B cell (primary cell): ENCODE measurements around the gene OR10G8. TPM values are rescaled to one million over a fixed set of nuclear protein-coding genes. Genes with fewer than 3 reads are reported as not detected.

Experiments used
- ATAC-seq: fragments of 200-7000 bp; cut with Tn5 transposase; one replicate; pipeline ENCODE4 v1.10.0; 2021; ENCODE audit warnings: low read depth, mild to moderate bottlenecking, moderate number of reproducible peaks, moderate library complexity
- CTCF ChIA-PET: fragments of 350-600 bp; sonication (Branson Sonifier 250); formaldehyde crosslinking; loops from one replicate; lab custom pipeline; 2021; ENCODE audit warnings: antibody characterized with exemption, inconsistent platforms; lab: Charles Lee
- POLR2A ChIA-PET: fragments of 350-600 bp; sonication (Branson Sonifier 250); formaldehyde crosslinking; loops from one replicate; lab custom pipeline; 2021; ENCODE audit warnings: antibody characterized with exemption; lab: Charles Lee
- DNase-seq: peaks from one replicate; pipeline ENCODE4 v3.0.0; 2013
- H2AFZ ChIP-seq: 2 replicates; pipeline ENCODE4 v1.6.1; 2012; ENCODE audit warnings: mild to moderate bottlenecking, low read depth, low read length; ENCODE audit not compliant: insufficient read depth, poor library complexity, severe bottlenecking
- H3K27ac ChIP-seq, 2 donors: 1 replicate in 1 of 2; 2 replicates in 1 of 2; pipeline ENCODE4 v1.5.1; 2012 to 2013; ENCODE audit warnings: low read length in 2 of 2, mild to moderate bottlenecking in 2 of 2, moderate library complexity in 1 of 2
- H3K27me3 ChIP-seq, 4 experiments: fragments of 200-600 bp in 1 of 4; sonication (generic) in 1 of 4; replicated peaks in 1 of 4; 1 replicate in 2 of 4; 2 replicates in 2 of 4; pipeline versions ENCODE4 v1.6.1 to v1.7.0; 2013 to 2016; ENCODE audit warnings: low read length in 3 of 4, mild to moderate bottlenecking in 2 of 4, mixed read lengths in 1 of 4, moderate library complexity in 1 of 4; ENCODE audit not compliant: insufficient read depth in 4 of 4, control insufficient read depth in 3 of 4; ENCODE audit errors: control extremely low read depth in 1 of 4
- H3K36me3 ChIP-seq, 2 experiments: replicated peaks in 1 of 2; 1 replicate in 1 of 2; 2 replicates in 1 of 2; pipeline versions ENCODE4 v1.6.1 to v1.7.1; 2013; ENCODE audit warnings: low read length in 1 of 2; ENCODE audit not compliant: insufficient read depth in 2 of 2, control insufficient read depth in 1 of 2; ENCODE audit errors: control extremely low read depth in 1 of 2, extremely low read depth in 1 of 2
- H3K4me1 ChIP-seq, 2 donors: fragments of 200-600 bp in 1 of 2; sonication (generic) in 1 of 2; 1 replicate in 1 of 2; 2 replicates in 1 of 2; pipeline versions ENCODE4 v1.5.1 to v1.6.1; 2013 to 2017; ENCODE audit warnings: low read length in 2 of 2; ENCODE audit not compliant: control insufficient read depth in 2 of 2, insufficient read depth in 2 of 2
- H3K4me2 ChIP-seq: replicated peaks from 2 replicates; pipeline ENCODE3; 2012; ENCODE audit warnings: mild to moderate bottlenecking, low read depth, low read length; ENCODE audit not compliant: poor library complexity, severe bottlenecking
- H3K4me3 ChIP-seq, 5 experiments: fragments of 200-600 bp in 1 of 5; sonication (generic) in 1 of 5; 1 replicate in 3 of 5; 2 replicates in 2 of 5; pipeline versions ENCODE4 v1.5.1 to v1.7.0; 2011 to 2016; ENCODE audit warnings: low read length in 4 of 5, mild to moderate bottlenecking in 4 of 5, low read depth in 2 of 5, control low read depth in 1 of 5, moderate library complexity in 1 of 5; ENCODE audit not compliant: insufficient read depth in 1 of 5; ENCODE audit errors: control extremely low read depth in 1 of 5, extremely low read depth in 1 of 5
- H3K79me2 ChIP-seq: fragments of 200-600 bp; sonication (generic); one replicate; pipeline ENCODE4 v1.6.0; 2016; ENCODE audit warnings: low read length; ENCODE audit not compliant: control insufficient read depth, insufficient read depth
- H3K9ac ChIP-seq: fragments of 200-600 bp; sonication (generic); 2 replicates; pipeline ENCODE4 v1.6.1; 2017; ENCODE audit warnings: mild to moderate bottlenecking, low read length, moderate library complexity
- H3K9me3 ChIP-seq, 3 donors: one replicate each; pipeline versions ENCODE4 v1.6.1 to v1.7.1; 2013; ENCODE audit warnings: low read length in 2 of 3; ENCODE audit not compliant: control insufficient read depth in 2 of 3, insufficient read depth in 1 of 3; ENCODE audit errors: control extremely low read depth in 1 of 3
- H4K20me1 ChIP-seq: 2 replicates; pipeline ENCODE4 v1.6.0; 2012; ENCODE audit warnings: mild to moderate bottlenecking, low read length; ENCODE audit not compliant: insufficient read depth, control insufficient read depth, poor library complexity, severe bottlenecking
- H3K27ac Mint-ChIP-seq: one replicate; pipeline ENCODE4 v1.8.0; 2021; ENCODE audit warnings: mixed read lengths
- H3K27me3 Mint-ChIP-seq: one replicate; pipeline ENCODE4 v1.8.0; 2021; ENCODE audit warnings: mixed read lengths
- H3K4me1 Mint-ChIP-seq: one replicate; pipeline ENCODE4 v1.8.0; 2021; ENCODE audit warnings: mixed read lengths
- H3K4me3 Mint-ChIP-seq: one replicate; pipeline ENCODE4 v1.8.0; 2021; ENCODE audit warnings: mixed read lengths
- H3K9me3 Mint-ChIP-seq: one replicate; pipeline ENCODE4 v1.8.0; 2022; ENCODE audit warnings: mixed read lengths; ENCODE audit not compliant: insufficient read depth
- CTCF ChIP-seq: fragments of 200-600 bp; IDR thresholded peaks from one replicate; pipeline ENCODE4 v1.8.0; 2022; ENCODE audit warnings: antibody characterized with exemption, mild to moderate bottlenecking
- EZH2 ChIP-seq: IDR thresholded peaks from 2 replicates; pipeline ENCODE4 v1.6.1; 2012; ENCODE audit warnings: borderline replicate concordance, low read depth, mild to moderate bottlenecking, moderate library complexity, low read length; ENCODE audit not compliant: insufficient read depth, poor library complexity, severe bottlenecking
- WGBS: methylation state at CpG from one replicate; pipeline ENCODE4 v1.1.5; 2013; ENCODE audit warnings: missing lambda C conversion rate; ENCODE audit not compliant: insufficient coverage; 5-methylcytosine and 5-hydroxymethylcytosine counted together
- intact Hi-C: fragments of 100-400 bp; cut with micrococcal nuclease; formaldehyde crosslinking; loops from one replicate; pipeline ENCODE4 v1.10.0; 2022
- polyA plus RNA-seq: library from polyadenylated mRNA; depleted of rRNA; stranded (reverse); fragments of >200 nt; gene quantifications from 2 replicates; pipeline ENCODE4 v1.2.3, GENCODE V29; 2012
- total RNA-seq, 2 donors: library from RNA; stranded (reverse); fragments of 120-200 nt in 1 of 2; gene quantifications; 1 replicate in 1 of 2; 2 replicates in 1 of 2; pipeline versions ENCODE4 v1.2.3 to v1.2.4, GENCODE V29; 2013 to 2022

Gene OR10G8
- total and polyA plus RNA-seq, 2 donors (not counting 1 experiment from before 2014, with no cell fraction given): not detected

- Mint-ChIP-seq H3K27me3 (peaks cover 44% of the 10 kb centered on the region), H3K9me3 (no peaks in the 10 kb centered on the region), H3K4me3 (no peak overlapping the region), H3K27ac (no peak overlapping the region), H3K4me1 (peaks cover 24% of the 10 kb centered on the region)
- intact Hi-C loops: loop anchor here (1.0 to 5.0 kb wide), 2 partner anchors 126 to 259 kb away; no protein-coding TSS in a partner anchor
- TF ChIP-seq EZH2 (no peak), CTCF (peak; percentile 58)
- H3K79me2 ChIP-seq: no peaks in the 10 kb centered on the region
- DNase-seq: no peak
- POLR2A ChIA-PET: no interaction called here
- CTCF ChIA-PET: interaction anchor here (0.7 to 4.7 kb wide), 21 partner anchors 8 to 573 kb away, joined by 3 to 95 read pairs (median 4); partner anchors contain the start of genes TBRG1 and VWA5A
- peaks cover 0 to 14% (median 12%) of the 10 kb centered on the region in 4 experiments for H3K27me3 ChIP-seq
- 90% methylated on average over 3 of the region's 4 CpGs for WGBS
- no peak overlapping the region for H3K27ac ChIP-seq
- H3K4me1 ChIP-seq: peaks cover 31 to 38% of the 10 kb centered on the region in 2 donors
- H2AFZ ChIP-seq: no peak overlapping the region
- ATAC-seq: no peak
- no peaks in the 10 kb centered on the region for H3K36me3 ChIP-seq
- H3K9me3 ChIP-seq: peaks cover 0 to 13% (median 0%) of the 10 kb centered on the region in 3 donors
- no peaks in the 10 kb centered on the region for H4K20me1 ChIP-seq
- H3K4me2 ChIP-seq: peak overlapping the region; percentile 44
- H3K4me3 ChIP-seq: no peak overlapping the region
- H3K9ac ChIP-seq: no peak overlapping the region
Measured at GRCh38 chr11:124071623-124071948, 45.0 kb downstream of the OR10G8 start.

- Histone ChIP-seq H3K4me3 (no peak overlapping the region), H3K27me3 (peaks cover 0 to 15% (median 13%) of the 10 kb centered on the region in 4 experiments), H3K36me3 (no peaks in the 10 kb centered on the region), H3K9ac (no peak overlapping the region), H2AFZ (no peak overlapping the region), H3K4me1 (peaks cover 33 to 39% of the 10 kb centered on the region in 2 donors), H3K9me3 (peaks cover 0 to 13% (median 0%) of the 10 kb centered on the region in 3 donors), H4K20me1 (no peaks in the 10 kb centered on the region), H3K27ac (no peak overlapping the region), H3K79me2 (no peaks in the 10 kb centered on the region), H3K4me2 (no peak overlapping the region)
- no peak for DNase-seq
- ATAC-seq: no peak
- intact Hi-C loops: loop anchor here (5.0 kb wide), 1 partner anchor 125 kb away; no protein-coding TSS in a partner anchor
- H3K27ac Mint-ChIP-seq: no peak overlapping the region
- no peak overlapping the region for H3K4me3 Mint-ChIP-seq
- 100% methylated on average over 2 of the region's 8 CpGs for WGBS
- H3K27me3 Mint-ChIP-seq: peaks cover 44% of the 10 kb centered on the region
- ChIA-PET POLR2A (no interaction called here), CTCF (interaction anchor here (0.8 to 4.7 kb wide), 13 partner anchors 10 to 549 kb away, joined by 3 to 95 read pairs (median 4); partner anchors contain the start of gene VWA5A)
- peaks cover 27% of the 10 kb centered on the region for H3K4me1 Mint-ChIP-seq
- H3K9me3 Mint-ChIP-seq: no peaks in the 10 kb centered on the region
- TF ChIP-seq EZH2: no peak
- TF ChIP-seq CTCF: no peak
Measured at GRCh38 chr11:124072147-124072546, 45.5 kb downstream of the OR10G8 start.
